ENCODE measurements around the gene CIAO1. TPM values are rescaled to one million over a fixed set of nuclear protein-coding genes. Genes with fewer than 3 reads are reported as not detected.

Gene CIAO1
- total and polyA plus RNA-seq, 12 donors = 52.5 to 237 (median 134) TPM

- TF ChIP-seq, protein P1, sequence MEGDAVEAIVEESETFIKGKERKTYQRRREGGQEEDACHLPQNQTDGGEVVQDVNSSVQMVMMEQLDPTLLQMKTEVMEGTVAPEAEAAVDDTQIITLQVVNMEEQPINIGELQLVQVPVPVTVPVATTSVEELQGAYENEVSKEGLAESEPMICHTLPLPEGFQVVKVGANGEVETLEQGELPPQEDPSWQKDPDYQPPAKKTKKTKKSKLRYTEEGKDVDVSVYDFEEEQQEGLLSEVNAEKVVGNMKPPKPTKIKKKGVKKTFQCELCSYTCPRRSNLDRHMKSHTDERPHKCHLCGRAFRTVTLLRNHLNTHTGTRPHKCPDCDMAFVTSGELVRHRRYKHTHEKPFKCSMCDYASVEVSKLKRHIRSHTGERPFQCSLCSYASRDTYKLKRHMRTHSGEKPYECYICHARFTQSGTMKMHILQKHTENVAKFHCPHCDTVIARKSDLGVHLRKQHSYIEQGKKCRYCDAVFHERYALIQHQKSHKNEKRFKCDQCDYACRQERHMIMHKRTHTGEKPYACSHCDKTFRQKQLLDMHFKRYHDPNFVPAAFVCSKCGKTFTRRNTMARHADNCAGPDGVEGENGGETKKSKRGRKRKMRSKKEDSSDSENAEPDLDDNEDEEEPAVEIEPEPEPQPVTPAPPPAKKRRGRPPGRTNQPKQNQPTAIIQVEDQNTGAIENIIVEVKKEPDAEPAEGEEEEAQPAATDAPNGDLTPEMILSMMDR (IDR thresholded peaks at IDR 0.05) = peak in 3 of 6 experiments; percentile 10 to 40 (median 16)
- TF ChIP-seq POLR2A (IDR thresholded peaks at IDR 0.05) = no peak
- Histone ChIP-seq H3K9me3 (replicated peaks in 1 of 3) (no peaks in the 10 kb centered on the region), H3K27me3 (no peaks in the 10 kb centered on the region), H3K27ac (peak overlapping the region in 1 of 5 donors; percentile 93), H3K36me3 (replicated peaks in 1 of 2) (peaks cover 0 to 55% of the 10 kb centered on the region in 2 donors), H3K4me1 (replicated peaks in 1 of 2) (peaks cover 17 to 36% of the 10 kb centered on the region in 2 donors), H3K4me3 (no peak overlapping the region)
- WGBS, 4 donors = 51 to 56% (median 53%) methylated on average over 7 to 12 of the region's 12 CpGs
- DNase-seq = peak in 2 of 7 donors; percentile 51 to 68
- intact Hi-C loops (cut with DNase I) = loop anchor here in 1 of 2 donors (10.0 kb wide), 1 partner anchor 123 kb away; the partner anchor contains the start of gene DUSP2
Measured at GRCh38 chr2:96267159-96267971, 1.3 kb downstream of the CIAO1 start.

- Histone ChIP-seq H3K4me1 (replicated peaks in 1 of 2) (peaks cover 11 to 20% of the 10 kb centered on the region in 2 donors), H3K27me3 (no peaks in the 10 kb centered on the region), H3K36me3 (replicated peaks in 1 of 2) (peaks cover 0 to 92% of the 10 kb centered on the region in 2 donors), H3K27ac (no peak overlapping the region), H3K9me3 (replicated peaks in 1 of 3) (no peaks in the 10 kb centered on the region), H3K4me3 (no peak overlapping the region)
- intact Hi-C loops (cut with DNase I) = no loop called here
- 84 to 89% (median 88%) methylated on average over 3 of the region's 3 CpGs for WGBS, 4 donors
- DNase-seq = no peak
- TF ChIP-seq, protein P1 (IDR thresholded peaks at IDR 0.05) = no peak
- no peak for TF ChIP-seq POLR2A (IDR thresholded peaks at IDR 0.05)
Measured at GRCh38 chr2:96271995-96272394, 6.0 kb downstream of the CIAO1 start.

- Histone ChIP-seq H3K36me3 (replicated peaks in 1 of 2) (peaks cover 0 to 94% of the 10 kb centered on the region in 2 donors), H3K4me1 (replicated peaks in 1 of 2) (peaks cover 8 to 13% of the 10 kb centered on the region in 2 donors), H3K4me3 (no peak overlapping the region), H3K27ac (peak overlapping the region in 2 of 5 donors; percentile 34 to 56), H3K9me3 (replicated peaks in 1 of 3) (no peaks in the 10 kb centered on the region), H3K27me3 (no peaks in the 10 kb centered on the region)
- 45 to 61% (median 55%) methylated on average over 3 of the region's 3 CpGs for WGBS, 4 donors
- TF ChIP-seq, protein P1 (IDR thresholded peaks at IDR 0.05) = no peak
- no peak for TF ChIP-seq POLR2A (IDR thresholded peaks at IDR 0.05)
- DNase-seq = peak in 2 of 7 donors; percentile 55 to 60
- intact Hi-C loops (cut with DNase I) = no loop called here
Measured at GRCh38 chr2:96273763-96274162, 7.7 kb downstream of the CIAO1 start.

GRCh38 chr2:96274355-96275056 lies 8.5 kb downstream of the CIAO1 start:
- no peak for DNase-seq
- Histone ChIP-seq H3K4me1 (replicated peaks in 1 of 2) (peaks cover 8 to 13% of the 10 kb centered on the region in 2 donors), H3K9me3 (replicated peaks in 1 of 3) (no peaks in the 10 kb centered on the region), H3K36me3 (replicated peaks in 1 of 2) (peaks cover 0 to 94% of the 10 kb centered on the region in 2 donors), H3K27ac (peak overlapping the region in 2 of 5 donors; percentile 20 to 49), H3K27me3 (no peaks in the 10 kb centered on the region), H3K4me3 (no peak overlapping the region)
- WGBS, 4 donors = 71 to 84% (median 79%) methylated on average over 7 of the region's 7 CpGs
- intact Hi-C loops (cut with DNase I) = no loop called here
- TF ChIP-seq, protein P1 (IDR thresholded peaks at IDR 0.05) = no peak
- TF ChIP-seq POLR2A (IDR thresholded peaks at IDR 0.05) = no peak

Measured in adrenal gland (tissue), 12 donors.